CD4-positive, alpha-beta T cell treated with Interleukin-10 for 1 hour (primary cell): ENCODE measurements around the gene IL1F10.
"Not testable (repeated sequence)": the region's sequence is repeated elsewhere in the genome, so short reads cannot be mapped to it uniquely, and the experiment has no call there.

Experiments used
- DNase-seq: peaks from one replicate; pipeline ENCODE4 v3.0.0-alpha.2; 2020

Gene IL1F10

DNA sequence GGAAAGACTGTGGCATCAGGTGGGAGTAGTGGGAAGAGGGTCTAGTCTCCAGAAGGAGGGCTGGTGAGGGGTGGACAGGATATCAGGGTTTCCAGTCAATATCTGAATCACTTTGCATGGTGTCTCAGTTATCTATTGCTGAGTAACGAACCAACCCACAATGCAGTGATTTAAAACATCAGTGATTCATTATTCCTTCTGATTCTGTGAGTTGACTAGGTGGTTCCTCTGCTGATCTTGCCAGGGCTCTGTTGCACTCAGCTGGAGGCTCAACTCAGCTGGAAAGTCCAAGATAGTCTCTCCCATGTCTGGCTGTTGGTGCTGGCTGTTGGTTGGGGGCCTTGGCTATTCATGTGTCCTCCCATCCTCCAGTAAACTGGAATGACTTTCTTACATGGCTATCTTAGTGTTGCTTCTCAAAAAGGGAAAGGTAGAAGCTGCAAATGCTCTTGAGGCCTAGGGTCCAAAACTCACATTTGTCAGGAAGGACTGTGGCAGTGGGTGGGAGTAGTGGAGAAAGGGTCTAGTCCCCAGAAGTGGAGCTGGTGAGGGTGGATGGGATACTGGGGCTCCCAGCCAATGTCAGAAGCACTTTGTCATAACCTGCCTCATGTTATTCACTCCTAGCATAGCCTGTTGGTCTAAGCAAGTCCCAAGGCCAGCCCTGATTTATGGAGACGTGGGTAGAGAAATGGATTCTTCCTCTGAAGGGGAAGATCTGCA lies 13.9 kb downstream of the IL1F10 start:
- DNase-seq: no peak

DNA sequence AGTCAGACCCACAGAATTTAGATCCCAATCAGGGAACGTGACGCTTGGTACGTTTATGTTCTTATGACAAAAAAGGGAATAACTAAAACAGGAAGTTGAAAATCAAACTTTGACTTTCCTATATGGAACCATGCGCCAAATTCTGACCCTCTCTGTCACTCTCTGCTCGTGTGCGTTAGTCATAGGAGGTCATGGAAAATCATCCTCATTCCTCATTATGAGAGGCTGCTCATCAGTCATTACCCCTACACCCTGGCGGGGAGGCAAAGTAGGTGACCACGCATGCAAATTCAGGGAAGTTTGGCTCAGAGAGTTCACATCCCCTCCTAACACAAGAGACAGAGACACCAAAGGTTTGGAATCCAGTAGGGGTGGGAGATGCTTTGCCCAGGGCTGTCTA lies 15.5 kb downstream of the IL1F10 start:
- no peak for DNase-seq

DNA sequence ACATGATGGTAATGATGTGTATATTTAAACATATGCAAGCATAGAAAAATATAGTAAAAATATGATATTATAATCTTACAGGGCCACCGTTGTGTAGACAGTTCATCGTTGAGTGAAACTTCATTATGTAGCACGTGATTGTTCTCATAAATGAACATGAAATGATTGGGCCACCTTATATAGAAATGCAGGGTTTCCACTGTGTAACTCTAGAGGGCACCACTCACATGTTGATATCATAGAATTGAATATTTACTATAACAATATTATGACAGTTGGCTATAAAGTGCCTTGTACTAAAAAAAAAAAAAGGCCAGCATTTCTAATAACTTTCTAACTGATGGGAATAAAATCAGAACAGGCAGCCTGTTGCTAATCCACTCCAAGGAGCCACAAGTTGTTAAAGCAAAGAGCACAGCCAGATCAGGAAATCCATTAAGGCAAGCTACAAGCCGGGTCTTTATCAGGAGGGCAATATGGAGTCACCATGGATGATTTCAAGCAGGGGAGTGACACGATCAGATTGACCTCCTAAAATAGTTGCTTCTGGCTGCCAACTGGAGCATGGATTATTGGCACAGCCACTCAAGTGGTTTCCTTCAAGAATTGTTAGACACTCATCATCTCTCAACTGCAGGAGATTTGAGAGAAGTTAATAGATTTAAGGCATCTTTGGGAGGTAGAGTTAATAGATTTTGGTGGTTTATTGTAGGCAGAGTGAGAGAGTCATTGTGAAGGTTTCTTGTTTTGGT lies 16.7 kb downstream of the IL1F10 start:
- DNase-seq: peak; percentile 29

DNA sequence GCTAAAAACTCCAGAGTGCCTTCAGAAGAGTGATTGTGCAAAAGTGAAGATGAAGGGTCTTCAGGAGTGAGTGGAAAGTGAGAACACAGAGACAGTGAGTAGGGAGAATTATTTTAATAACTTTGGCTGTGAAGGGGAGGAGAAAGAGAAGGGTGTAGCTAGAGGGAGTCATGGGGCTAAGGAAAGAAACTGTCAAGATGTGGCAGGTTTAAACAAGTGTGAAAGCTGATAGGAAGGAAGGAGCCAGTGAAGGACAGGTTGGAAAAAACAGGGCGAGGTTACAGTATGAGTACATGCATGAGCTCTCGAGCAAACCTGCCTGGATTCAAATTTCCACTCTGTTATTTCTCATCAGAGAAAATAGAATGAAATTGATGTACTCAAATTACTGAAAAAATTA lies 17.8 kb downstream of the IL1F10 start:
- DNase-seq: no peak

DNA sequence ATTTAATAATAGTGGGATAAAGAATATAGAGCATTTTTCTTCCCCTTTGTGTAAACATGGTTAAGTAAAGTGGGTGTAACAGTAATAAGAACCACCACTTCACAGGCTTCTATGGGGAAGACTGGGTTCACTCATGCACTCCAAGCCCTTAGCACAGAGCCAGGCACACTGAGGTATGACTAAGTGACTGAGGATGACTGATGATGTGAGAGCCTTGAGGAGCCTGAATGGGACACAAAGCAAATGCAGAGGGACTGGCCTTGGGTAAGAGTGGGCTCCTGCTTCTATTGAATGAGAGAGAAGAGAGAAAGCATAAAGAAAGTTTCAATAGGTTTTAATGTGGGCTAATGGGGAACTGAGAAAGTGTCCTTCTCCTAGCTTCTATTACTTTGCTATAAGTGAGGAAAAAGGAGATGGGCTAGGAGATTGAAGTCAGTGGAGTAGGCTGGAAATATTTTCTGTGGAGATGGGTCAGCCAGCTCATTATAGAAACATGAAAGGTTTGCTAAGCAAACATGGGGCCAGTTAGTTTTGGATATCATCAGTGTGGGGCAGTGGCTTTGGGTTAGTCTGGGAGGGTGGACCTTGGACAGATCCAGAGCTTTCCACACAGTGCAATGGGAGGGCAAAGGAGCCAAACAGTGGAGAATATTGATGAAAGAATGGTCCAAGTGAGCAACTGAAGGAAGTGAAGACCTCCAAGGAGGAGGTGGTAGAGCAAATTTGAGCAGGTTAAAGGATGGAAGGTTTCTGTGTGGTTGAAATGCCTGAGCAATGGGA lies 20.6 kb downstream of the IL1F10 start:
- no peak for DNase-seq

DNA sequence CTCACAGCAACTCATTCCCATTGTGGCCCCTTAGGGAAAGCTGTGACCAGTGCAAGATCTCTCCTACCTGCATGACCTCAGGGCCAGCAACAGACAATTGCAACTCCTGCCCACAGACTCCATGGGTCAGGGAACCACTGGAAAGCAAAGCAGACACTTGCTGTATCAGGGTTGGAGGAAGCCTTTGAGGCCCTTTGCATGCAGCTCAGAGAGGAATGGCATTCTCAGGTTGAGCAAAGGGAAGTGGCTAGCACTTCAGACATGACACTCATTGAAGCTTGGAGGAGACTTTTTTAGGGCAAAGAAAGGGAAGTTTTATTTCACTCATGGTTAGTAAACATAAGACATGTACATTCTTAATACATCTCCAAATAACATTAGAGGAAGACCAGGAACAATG lies 22.1 kb downstream of the IL1F10 start:
- no peak for DNase-seq

DNA sequence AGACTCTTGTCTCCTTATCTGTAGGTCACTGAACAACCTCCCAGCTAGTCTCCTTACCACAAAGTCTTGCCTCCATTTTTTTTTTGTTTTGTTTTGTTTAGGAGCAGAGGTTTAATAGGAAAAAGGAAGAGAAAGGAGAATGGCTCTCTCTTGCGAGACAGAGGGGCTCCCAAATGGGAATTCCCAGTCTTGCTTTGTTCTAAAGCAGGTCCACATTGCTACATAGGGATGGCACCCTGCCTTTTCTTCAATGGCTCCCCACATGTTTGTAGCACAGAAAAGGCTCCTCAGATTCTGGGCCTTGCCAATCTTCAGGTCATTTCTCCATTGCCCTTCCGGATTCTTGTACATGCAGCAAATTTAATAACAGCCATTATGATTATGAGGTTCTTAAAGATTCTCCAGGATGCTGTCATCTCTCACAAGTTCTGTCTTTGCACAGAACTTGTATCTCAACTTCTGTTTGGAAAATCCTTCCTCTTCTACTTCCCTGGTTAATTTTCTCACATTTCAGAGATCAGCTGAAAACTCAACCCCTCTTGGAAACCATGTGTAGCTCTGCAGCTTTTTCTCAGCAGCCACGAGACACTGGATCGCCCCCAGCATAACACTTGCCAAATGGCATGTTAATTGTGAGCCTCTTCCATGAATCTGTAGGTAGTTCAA lies 23.6 kb downstream of the IL1F10 start:
- no peak for DNase-seq

DNA sequence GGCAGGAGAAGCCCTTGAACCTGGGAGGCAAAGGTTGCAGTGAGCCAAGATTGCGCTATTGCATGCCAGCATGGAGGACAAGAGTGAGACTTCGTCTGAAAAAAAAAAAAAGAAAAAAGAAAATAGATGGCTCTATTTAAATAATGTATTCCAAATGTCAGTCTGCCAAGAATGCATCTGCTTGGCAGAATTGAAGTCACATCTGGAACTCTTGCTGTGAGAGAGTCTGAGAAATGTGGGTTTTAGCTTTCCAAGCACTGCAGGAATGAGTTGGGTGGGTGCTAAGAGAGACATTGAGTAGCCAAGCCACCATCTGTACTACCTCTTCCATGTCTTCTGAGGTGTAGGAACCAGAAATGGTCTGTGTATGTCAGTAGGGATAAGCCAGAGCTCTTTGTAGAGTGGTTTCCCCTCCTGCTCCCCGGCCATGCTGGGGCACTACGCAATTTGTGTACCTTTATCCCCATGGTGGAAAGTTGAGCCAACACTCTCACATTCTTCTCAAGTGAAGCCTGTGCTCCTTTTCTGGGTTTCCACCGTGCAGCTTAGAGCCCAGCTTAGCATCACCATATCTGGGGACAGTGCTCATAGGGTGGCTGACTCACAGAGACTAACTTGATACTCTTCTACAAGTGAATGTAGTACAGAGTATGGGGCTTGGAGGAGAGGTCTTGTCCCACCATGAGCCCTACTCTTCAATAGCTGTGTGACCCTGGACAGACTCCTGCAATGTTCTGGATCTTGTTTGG lies 25.3 kb downstream of the IL1F10 start:
- DNase-seq: no peak

DNA sequence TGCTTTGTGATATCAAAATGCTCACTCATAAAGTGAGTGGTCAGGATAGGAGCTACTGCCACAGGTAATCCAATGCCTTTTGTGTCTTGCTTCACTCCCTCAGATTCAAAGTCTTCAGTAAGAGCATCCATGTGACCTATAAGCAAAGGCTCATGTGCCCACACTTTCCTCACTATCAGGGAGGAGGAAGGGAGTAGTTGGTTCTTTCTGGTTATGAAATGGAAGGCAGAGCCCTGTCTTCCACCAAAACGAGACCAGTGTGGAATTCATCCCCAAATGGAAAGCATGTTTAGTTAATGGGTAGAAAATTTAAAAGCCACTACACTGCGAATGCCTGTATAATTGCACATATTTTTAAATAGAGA lies 25.8 kb downstream of the IL1F10 start:
- DNase-seq: no peak

DNA sequence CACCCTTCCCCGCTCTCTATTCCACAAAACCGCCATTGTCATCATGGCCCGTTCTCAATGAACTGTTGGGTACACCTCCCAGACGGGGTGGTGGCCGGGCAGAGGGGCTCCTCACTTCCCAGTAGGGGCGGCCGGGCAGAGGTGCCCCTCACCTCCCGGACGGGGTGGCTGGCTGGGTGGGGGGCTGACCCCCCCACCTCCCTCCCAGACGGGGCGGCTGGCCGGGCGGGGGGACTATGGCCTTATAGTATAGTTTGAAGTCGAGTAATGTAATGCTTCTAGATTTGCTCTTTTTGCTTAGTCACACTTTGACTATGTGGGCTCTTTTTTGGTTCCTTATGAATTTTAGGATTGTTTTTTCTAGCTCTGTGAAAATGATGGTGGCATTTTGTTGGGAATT lies 28.5 kb downstream of the IL1F10 start:
- DNase-seq: not testable (repeated sequence)

DNA sequence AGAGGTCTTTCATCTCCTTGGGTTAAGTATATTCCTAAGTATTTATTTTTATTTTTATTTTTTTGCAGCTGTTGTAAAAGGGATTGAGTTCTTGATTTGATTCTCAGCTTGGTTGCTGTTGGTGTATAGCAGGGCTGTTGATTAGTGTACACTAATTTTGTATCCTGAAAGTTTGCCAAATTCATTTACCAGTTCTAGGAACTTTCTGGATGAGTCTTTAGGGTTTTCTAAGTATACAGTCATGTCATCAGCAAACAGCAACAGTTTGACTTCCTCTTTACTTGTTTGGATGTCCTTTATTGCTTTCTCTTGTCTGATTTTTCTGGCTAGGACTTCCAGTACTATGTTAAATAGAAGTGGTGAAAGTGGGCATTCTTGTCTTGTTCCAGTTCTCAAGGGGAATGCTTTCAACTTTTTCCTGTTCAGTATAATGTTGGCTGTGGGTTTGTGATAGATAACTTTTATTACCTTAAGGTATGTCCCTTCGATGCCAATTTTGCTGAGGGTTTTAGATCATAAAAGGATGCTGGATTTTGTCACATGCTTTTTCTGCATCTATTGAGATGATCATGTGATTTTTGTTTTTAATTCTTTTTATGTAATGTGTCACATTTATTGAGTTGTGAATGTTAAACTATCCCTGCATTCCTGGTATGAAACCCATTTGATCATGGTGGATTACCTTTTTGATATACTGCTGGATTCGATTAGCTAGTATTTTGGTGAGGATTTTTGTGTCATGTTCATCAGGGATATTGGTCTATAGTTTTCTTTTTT lies 29.3 kb downstream of the IL1F10 start:
- DNase-seq: not testable (repeated sequence)

DNA sequence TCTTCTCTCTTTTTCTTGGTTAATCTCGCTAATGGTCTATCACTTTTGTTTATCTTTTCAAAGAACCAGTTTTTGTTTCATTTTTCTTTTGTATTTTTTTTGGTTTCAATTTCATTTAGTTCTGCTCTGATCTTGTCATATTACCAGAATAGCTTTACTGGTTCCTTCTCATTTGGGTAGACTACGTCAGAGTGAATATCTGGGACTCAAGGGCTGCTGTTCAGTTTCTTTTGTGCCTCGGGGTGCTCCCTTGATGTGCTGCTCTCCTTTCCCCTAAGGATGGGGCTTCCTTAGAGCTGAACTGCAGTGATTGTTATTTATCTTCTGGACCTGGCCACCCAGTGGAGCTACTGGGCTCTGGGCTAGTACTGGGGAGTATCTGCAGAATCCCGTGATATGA lies 30.3 kb downstream of the IL1F10 start:
- peak; percentile 28 for DNase-seq

DNA sequence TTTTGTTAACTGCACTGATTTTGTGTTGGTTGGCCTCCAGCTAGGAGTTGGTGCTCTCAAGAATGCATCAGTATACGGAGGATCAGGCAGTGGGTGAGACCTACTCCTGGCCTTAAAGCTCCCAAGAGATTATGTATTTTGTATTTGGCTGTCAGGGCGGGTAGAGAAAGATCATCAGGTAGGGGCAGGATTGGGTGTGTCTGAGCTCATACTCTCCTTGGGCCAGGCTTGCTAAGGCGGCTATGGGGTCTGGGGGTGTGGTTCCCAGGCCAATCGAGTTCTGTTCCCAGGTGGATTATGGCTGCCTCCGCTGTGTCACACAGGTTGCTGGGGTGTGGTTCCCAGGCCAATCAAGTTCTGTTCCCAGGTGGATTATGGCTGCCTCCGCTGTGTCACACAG lies 30.8 kb downstream of the IL1F10 start:
- DNase-seq: no peak

DNA sequence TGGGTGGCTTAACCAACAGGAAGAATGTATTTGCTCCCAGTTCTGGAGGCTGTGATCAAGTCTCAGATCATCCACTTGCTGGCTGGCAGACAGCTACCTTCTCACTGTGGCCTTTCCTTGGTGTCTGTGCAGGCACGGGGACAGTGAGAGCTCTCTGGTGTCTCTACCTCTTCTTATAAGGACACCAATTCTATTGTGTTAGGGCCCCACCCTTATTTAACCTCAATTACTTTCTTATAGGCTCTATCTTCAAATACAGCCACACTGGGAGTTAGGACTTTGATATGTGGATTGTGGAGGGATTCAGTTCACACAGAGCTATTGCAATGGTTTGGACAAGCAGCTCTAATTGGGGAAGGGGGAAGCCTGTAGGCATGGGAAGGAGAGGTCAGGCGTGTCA lies 34.4 kb downstream of the IL1F10 start:
- DNase-seq: no peak

DNA sequence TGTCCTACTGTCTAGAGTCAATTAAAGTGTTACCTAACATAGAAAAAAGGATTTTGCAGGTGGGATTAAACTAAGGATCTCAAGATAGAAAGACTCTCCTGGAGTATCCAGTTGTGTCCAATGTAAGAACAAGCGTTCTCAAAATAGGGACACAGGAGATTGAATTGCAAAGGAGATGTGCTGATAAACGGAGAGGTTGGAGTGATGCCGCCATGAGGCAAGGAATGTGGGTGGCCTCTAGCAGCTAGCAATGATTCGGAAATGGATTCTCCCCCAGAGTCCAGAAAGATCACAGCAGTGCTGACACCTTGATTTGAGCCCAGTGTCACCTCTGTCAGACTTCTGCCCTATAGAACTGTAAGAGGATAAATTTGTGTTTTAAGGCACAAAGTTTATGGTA lies 35.5 kb downstream of the IL1F10 start:
- DNase-seq: no peak

DNA sequence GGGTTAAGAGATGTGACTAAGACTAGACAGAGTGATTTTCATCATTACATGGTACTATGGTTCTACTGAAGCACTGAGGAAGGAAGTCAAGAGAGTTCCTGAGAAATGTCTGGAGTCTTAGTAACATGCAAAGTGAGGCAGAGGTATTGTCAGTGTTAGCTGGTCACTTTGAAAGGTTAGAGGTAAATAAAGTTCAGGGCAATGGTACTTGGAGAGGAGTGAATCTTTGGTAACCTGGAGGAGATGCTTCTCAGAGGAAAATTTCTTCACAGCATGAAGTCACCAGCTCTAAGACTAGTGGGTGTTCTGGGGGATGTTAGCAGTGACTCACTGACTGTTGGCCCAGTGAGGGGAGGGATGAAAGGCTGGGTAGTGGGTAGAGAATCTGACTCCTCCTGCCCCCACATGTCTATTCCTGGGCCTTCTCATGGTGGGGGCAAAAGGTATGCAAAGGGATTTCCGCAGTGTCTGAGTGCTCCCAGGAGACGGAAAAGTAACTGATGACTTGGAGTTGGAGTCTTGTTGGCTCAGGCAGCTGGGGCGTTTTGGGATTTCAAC lies 36.4 kb downstream of the IL1F10 start:
- no peak for DNase-seq

DNA sequence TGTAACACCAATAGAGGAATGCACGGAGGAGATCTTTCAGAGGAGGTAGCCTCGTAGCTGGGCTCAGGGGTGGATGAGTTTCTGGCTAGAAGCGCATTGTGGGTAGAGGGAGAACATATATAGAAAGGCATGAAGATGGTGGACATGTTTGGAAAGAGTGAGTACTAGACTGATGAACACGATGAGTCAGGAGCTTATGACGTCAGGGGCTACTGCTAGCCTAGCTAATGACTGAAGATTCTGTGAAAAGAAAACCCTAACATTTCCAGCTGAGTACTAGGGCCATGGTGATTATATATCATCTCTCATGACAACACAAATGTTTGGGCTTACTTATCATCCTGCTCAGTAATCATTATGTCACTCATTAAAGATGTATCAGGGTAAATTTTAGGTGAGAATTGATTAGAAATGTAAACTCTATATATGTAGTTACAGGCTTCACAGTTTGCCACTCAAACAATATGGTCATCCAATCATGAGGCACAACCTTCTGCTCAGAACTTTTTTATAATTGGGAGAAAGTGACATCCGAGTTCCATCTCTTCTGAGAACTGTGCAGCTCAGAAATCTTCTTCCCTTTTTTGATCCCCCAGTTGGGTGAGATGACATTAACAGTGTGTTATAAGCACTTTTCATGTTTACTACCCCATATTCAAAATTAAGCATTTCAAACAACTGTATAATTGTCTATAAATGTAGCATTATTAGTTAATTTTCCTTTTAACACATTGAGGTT lies 37.4 kb downstream of the IL1F10 start:
- DNase-seq: no peak

DNA sequence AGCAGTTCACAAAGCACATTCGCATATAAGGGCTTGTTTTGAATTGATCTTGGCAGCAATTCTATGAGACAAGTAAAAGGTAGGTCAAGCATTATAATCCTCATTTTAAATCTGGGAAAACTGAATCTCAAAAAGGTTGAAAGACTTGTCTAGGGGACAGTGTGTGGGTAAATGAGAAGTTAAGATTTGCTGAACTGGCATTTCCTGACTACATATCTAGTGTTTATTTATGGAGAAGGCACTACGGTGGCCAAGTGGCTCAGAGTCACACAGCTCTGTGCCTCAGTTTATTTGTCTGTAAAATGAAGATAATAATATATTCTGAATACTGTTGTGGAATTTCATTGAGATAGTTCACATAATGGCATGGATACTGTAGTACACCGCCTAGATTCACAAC lies 43.4 kb downstream of the IL1F10 start:
- DNase-seq: no peak

DNA sequence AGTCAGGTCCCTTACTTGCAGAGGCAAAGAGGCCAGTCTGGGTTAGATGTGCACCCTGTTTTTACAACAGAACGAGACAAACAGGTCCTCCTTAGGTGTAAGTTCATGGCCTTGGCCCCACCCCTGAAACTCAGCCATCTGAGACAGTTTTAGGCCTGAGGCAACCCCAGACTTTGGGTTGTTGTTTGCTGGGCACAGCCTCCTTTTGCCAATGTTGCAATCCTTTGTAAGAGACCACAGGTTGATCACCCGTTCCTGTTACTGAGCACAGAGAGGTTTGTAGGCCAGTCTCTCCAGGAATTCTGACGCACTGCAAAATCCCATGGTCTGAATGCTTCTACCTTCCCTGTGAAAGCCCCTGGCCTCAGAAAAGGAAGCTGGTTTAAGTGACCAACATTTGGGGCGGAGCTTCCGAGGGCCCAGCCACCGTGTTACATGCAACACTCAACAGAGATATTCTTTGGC lies 44.1 kb downstream of the IL1F10 start:
- DNase-seq: no peak

DNA sequence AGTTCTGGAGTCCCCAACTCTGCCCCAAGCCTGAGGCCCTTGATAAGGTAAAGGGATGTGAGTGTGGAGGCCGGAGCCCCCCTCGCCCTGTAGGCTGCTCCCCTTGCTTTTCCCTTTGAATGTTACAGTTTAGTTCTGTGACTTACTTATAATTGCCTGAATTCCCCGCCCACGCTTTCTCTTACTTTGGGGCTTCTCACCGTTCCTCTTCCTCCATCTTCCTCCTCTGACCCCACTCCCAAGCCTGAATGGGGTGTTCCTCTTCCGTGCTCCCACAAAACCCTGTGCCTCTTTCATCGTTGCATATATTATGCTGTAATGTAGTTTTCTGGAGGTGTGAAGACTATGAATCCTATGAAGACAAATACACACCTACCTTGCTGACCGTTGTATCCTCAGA lies 44.7 kb downstream of the IL1F10 start:
- no peak for DNase-seq

DNA sequence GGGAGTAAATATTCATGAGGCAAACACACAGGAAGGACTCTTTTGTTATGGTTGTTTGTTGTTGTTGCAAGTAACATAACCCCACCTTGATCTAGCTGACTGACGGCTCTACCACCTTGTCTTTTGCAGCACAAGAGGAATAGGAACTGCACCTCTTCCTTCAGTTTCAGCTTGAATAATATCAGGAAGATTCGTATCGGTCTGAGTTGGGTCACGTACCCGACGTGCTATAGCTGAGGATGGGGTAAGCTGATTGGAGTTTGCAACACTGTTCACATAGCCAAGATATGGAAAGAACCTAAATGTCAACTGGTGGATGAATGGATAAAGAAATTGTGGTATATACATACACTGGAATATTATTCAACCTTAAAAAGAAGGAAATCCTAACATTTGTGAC lies 45.1 kb downstream of the IL1F10 start:
- DNase-seq: no peak
